HEK293 (cell line): ENCODE measurements around the gene DDB1.
A peak's percentile ranks its signal among the peaks of the same experiment; 100 is the strongest.

ENCODE experiments used
- CTCF ChIA-PET: fragments of 350-600 bp; formaldehyde crosslinking; extraction: SDS; loops from one replicate; lab custom pipeline; 2021; ENCODE audit warnings: antibody characterized with exemption; lab: Yijun Ruan, JAX
- POLR2A ChIA-PET: fragments of 300-600 bp; formaldehyde crosslinking; extraction: SDS; loops from one replicate; lab custom pipeline; 2020; ENCODE audit warnings: antibody characterized with exemption, inconsistent platforms; lab: Yijun Ruan, JAX
- H3K27ac ChIP-seq: fragments of 200-500 bp; sonication (Bioruptor generic); 2 replicates; pipeline ENCODE4 v1.5.1; 2014; ENCODE audit warnings: low read depth, low read length, control low read depth, inconsistent platforms; ENCODE audit errors: extremely low read depth
- H3K36me3 ChIP-seq, 2 experiments: fragments of 200-500 bp in 1 of 2; sonication (Bioruptor generic) in 1 of 2; 1 replicate in 1 of 2; 2 replicates in 1 of 2; pipeline ENCODE4 v1.5.1; 2014 to 2017; ENCODE audit warnings: inconsistent platforms in 2 of 2, low read length in 2 of 2; ENCODE audit not compliant: control insufficient read depth in 2 of 2, insufficient read depth in 1 of 2
- H3K4me1 ChIP-seq: fragments of 200-500 bp; sonication (Bioruptor generic); 2 replicates; pipeline ENCODE4 v1.5.1; 2014; ENCODE audit warnings: mild to moderate bottlenecking, low read length, inconsistent platforms; ENCODE audit not compliant: control insufficient read depth, insufficient read depth
- H3K4me3 ChIP-seq: 2 replicates; pipeline ENCODE4 v1.5.1; 2011; ENCODE audit warnings: low read depth, mild to moderate bottlenecking, control low read depth, low read length, moderate library complexity
- H3K9me3 ChIP-seq: fragments of 200-500 bp; sonication (Bioruptor generic); 2 replicates; pipeline ENCODE4 v1.5.1; 2014; ENCODE audit warnings: low read depth, low read length, inconsistent platforms; ENCODE audit not compliant: control insufficient read depth, insufficient read depth
- SALL2 ChIP-seq: fragments of 450-650 bp; formaldehyde crosslinking; IDR thresholded peaks from 2 replicates; pipeline ENCODE4 v1.5.0; 2017; ENCODE audit warnings: missing biosample characterization, mild to moderate bottlenecking, missing genetic modification characterization, borderline replicate concordance
- TSHZ1 ChIP-seq: fragments of 450-650 bp; formaldehyde crosslinking; IDR thresholded peaks from 2 replicates; pipeline ENCODE4 v1.5.1; 2016; ENCODE audit warnings: missing biosample characterization, missing genetic modification characterization, borderline replicate concordance
- WT1 ChIP-seq: fragments of 450-650 bp; formaldehyde crosslinking; IDR thresholded peaks from 2 replicates; pipeline ENCODE4 v1.5.1; 2016; ENCODE audit warnings: missing biosample characterization, missing genetic modification characterization
- YY1 ChIP-seq: fragments of 450-650 bp; formaldehyde crosslinking; IDR thresholded peaks from 2 replicates; pipeline ENCODE4 v1.5.1; 2018; ENCODE audit warnings: missing biosample characterization, missing genetic modification characterization
- ZBTB10 ChIP-seq: fragments of 450-650 bp; formaldehyde crosslinking; IDR thresholded peaks from 2 replicates; pipeline ENCODE4 v1.5.1; 2016; ENCODE audit warnings: missing biosample characterization, missing genetic modification characterization
- ZBTB17 ChIP-seq: fragments of 450-650 bp; formaldehyde crosslinking; IDR thresholded peaks from 2 replicates; pipeline ENCODE4 v1.5.1; 2016; ENCODE audit warnings: missing biosample characterization, missing genetic modification characterization
- ZBTB20 ChIP-seq: fragments of 450-650 bp; formaldehyde crosslinking; IDR thresholded peaks from 2 replicates; pipeline ENCODE4 v1.5.1; 2016; ENCODE audit warnings: missing biosample characterization, missing genetic modification characterization
- ZEB2 ChIP-seq: fragments of 450-650 bp; formaldehyde crosslinking; IDR thresholded peaks from 2 replicates; pipeline ENCODE4 v1.5.1; 2016; ENCODE audit warnings: missing biosample characterization, missing genetic modification characterization
- ZNF133 ChIP-seq: fragments of 450-650 bp; formaldehyde crosslinking; IDR thresholded peaks from 2 replicates; pipeline ENCODE4 v1.5.1; 2016; ENCODE audit warnings: missing biosample characterization, missing genetic modification characterization
- ZNF155 ChIP-seq: fragments of 450-650 bp; formaldehyde crosslinking; IDR thresholded peaks from 2 replicates; pipeline ENCODE4 v1.5.1; 2016; ENCODE audit warnings: missing biosample characterization, missing genetic modification characterization
- ZNF157 ChIP-seq: fragments of 450-650 bp; formaldehyde crosslinking; IDR thresholded peaks from 2 replicates; pipeline ENCODE4 v1.5.1; 2016; ENCODE audit warnings: missing biosample characterization, missing genetic modification characterization
- ZNF202 ChIP-seq: fragments of 450-650 bp; formaldehyde crosslinking; IDR thresholded peaks from 2 replicates; pipeline ENCODE4 v1.5.1; 2016; ENCODE audit warnings: missing biosample characterization, missing genetic modification characterization, borderline replicate concordance
- ZNF302 ChIP-seq: fragments of 450-650 bp; formaldehyde crosslinking; IDR thresholded peaks from 2 replicates; pipeline ENCODE4 v1.5.1; 2016; ENCODE audit warnings: missing biosample characterization, missing genetic modification characterization, low read depth
- ZNF335 ChIP-seq: fragments of 450-650 bp; formaldehyde crosslinking; conservative IDR thresholded peaks from 2 replicates; pipeline ENCODE4 v1.5.1; 2016; ENCODE audit warnings: missing biosample characterization, missing genetic modification characterization
- ZNF416 ChIP-seq: fragments of 450-650 bp; formaldehyde crosslinking; IDR thresholded peaks from 2 replicates; pipeline ENCODE4 v1.5.1; 2016; ENCODE audit warnings: missing biosample characterization, missing genetic modification characterization
- ZNF426 ChIP-seq: fragments of 450-650 bp; formaldehyde crosslinking; IDR thresholded peaks from 2 replicates; pipeline ENCODE4 v1.5.1; 2017; ENCODE audit warnings: missing biosample characterization, missing genetic modification characterization, mild to moderate bottlenecking, inconsistent platforms, moderate library complexity
- ZNF510 ChIP-seq: fragments of 450-650 bp; formaldehyde crosslinking; IDR thresholded peaks from 2 replicates; pipeline ENCODE4 v1.5.1; 2018; ENCODE audit warnings: mild to moderate bottlenecking, missing genetic modification characterization, missing biosample characterization; ENCODE audit not compliant: insufficient replicate concordance
- ZNF548 ChIP-seq: fragments of 450-650 bp; formaldehyde crosslinking; IDR thresholded peaks from 2 replicates; pipeline ENCODE4 v1.5.1; 2016; ENCODE audit warnings: missing biosample characterization, missing genetic modification characterization
- ZNF558 ChIP-seq: fragments of 450-650 bp; formaldehyde crosslinking; IDR thresholded peaks from 2 replicates; pipeline ENCODE4 v1.5.1; 2016; ENCODE audit warnings: missing biosample characterization, missing genetic modification characterization
- ZNF560 ChIP-seq: fragments of 450-650 bp; formaldehyde crosslinking; IDR thresholded peaks from 2 replicates; pipeline ENCODE4 v1.5.1; 2017; ENCODE audit warnings: missing biosample characterization, missing genetic modification characterization, borderline replicate concordance
- ZNF610 ChIP-seq: fragments of 450-650 bp; formaldehyde crosslinking; IDR thresholded peaks from 2 replicates; pipeline ENCODE4 v1.5.1; 2016; ENCODE audit warnings: missing biosample characterization, missing genetic modification characterization, borderline replicate concordance
- ZNF623 ChIP-seq: fragments of 450-650 bp; formaldehyde crosslinking; IDR thresholded peaks from 2 replicates; pipeline ENCODE4 v1.5.1; 2016; ENCODE audit warnings: missing biosample characterization, missing genetic modification characterization
- ZNF639 ChIP-seq: fragments of 450-650 bp; formaldehyde crosslinking; IDR thresholded peaks from 2 replicates; pipeline ENCODE4 v1.5.1; 2016; ENCODE audit warnings: missing biosample characterization, missing genetic modification characterization
- ZNF654 ChIP-seq: fragments of 450-650 bp; formaldehyde crosslinking; IDR thresholded peaks from 2 replicates; pipeline ENCODE4 v1.5.1; 2016; ENCODE audit warnings: low read depth, missing biosample characterization, missing genetic modification characterization
- ZNF707 ChIP-seq: fragments of 450-650 bp; formaldehyde crosslinking; IDR thresholded peaks from 2 replicates; pipeline ENCODE4 v1.5.1; 2016; ENCODE audit warnings: missing biosample characterization, missing genetic modification characterization
- ZNF747 ChIP-seq: fragments of 450-650 bp; formaldehyde crosslinking; IDR thresholded peaks from 2 replicates; pipeline ENCODE4 v1.5.1; 2016; ENCODE audit warnings: missing biosample characterization, missing genetic modification characterization
- ZNF777 ChIP-seq: fragments of 450-650 bp; formaldehyde crosslinking; IDR thresholded peaks from 2 replicates; pipeline ENCODE4 v1.5.1; 2017; ENCODE audit warnings: missing biosample characterization, missing genetic modification characterization, borderline replicate concordance

DDB1 gene

DNA sequence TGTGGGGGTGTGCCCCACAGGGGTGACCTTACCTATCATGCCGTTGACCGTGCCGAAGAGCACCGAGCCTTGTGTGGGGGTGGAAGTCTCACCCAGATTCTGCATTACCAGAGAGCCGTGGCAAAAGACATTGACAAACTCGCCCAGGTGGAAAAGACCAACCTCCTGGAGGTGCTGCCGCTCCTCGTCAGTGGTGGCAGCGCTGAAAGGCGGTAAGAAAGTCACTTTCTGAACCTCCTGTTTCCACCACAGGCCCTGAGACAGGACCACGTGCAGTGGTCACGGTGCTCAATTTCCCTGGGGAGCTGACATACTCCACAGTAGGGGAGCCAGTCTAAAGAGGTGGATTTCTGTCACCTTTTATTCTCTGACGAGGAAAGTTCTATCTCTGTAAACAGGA, 30.4 kb downstream of the DDB1 start (continued):
- TF ChIP-seq ZBTB10 (tag by site-specific recombination) (no peak), WT1 (tag by site-specific recombination) (no peak), ZNF426 (tag by site-specific recombination) (no peak), ZNF623 (tag by site-specific recombination) (no peak), ZNF157 (tag by site-specific recombination) (no peak), ZNF548 (tag by site-specific recombination) (no peak)

GRCh38 chr11:61298663-61299244, 34.2 kb downstream of the DDB1 start:
- no peaks in the 10 kb centered on the region for H3K9me3 ChIP-seq
- H3K4me1 ChIP-seq: no peaks in the 10 kb centered on the region; the same call in 1 of the 2 replicates
- ChIA-PET POLR2A (interaction anchor here (2.1 kb wide), 1 partner anchor 63 kb away, joined by 5 read pairs; the partner anchor contains the start of genes CYB561A3 and TMEM138), CTCF (interaction anchor here (0.6 to 1.5 kb wide), 4 partner anchors 38 to 132 kb away, joined by 3 to 4 read pairs (median 3); no protein-coding TSS in a partner anchor)
- H3K36me3 ChIP-seq: peaks cover 5 to 70% of the 10 kb centered on the region in 2 experiments; a peak in 2 of 3 replicates
- H3K27ac ChIP-seq: no peak overlapping the region
- no peak for TF ChIP-seq ZNF610
- TF ChIP-seq ZNF133 (tag by site-specific recombination): no peak
- no peak for TF ChIP-seq ZNF777
- H3K4me3 ChIP-seq: no peak overlapping the region

DNA sequence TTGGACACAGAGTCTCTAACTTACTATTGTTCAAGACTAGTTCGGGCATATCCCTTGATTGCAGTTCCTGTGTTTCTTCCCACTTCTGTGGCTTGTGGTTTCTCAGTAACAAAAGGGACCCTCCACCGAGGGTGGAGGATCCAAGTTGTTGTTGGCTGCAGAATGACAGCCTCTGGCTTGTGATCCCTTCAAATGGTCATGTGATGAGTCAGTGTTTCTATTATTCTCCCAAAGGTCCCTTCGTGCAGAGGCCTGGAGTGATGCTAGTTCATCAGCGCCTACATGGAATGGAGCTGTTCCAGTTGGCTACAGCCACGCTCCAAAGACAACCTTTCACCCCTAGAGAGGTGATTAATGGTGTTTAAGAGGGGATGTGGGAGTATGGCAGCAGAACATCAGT, 35.2 kb downstream of the DDB1 start:
- H3K27ac ChIP-seq: peak overlapping the region; percentile 25; the same call in 1 of the 2 replicates
- no peak overlapping the region for H3K4me3 ChIP-seq
- H3K36me3 ChIP-seq: peaks cover 5 to 60% of the 10 kb centered on the region in 2 experiments; a peak in 2 of 3 replicates
- POLR2A ChIA-PET: interaction anchor here (0.6 kb wide), 1 partner anchor 36 kb away, joined by 3 read pairs; no protein-coding TSS in a partner anchor
- no peaks in the 10 kb centered on the region for H3K9me3 ChIP-seq
- no peaks in the 10 kb centered on the region; the same call in 1 of the 2 replicates for H3K4me1 ChIP-seq
- CTCF ChIA-PET: interaction anchor here (0.7 to 1.5 kb wide), 3 partner anchors 9 to 39 kb away, joined by 3 read pairs; no protein-coding TSS in a partner anchor
- TF ChIP-seq ZNF558 (no peak), ZNF302 (tag by site-specific recombination) (no peak), ZNF654 (tag by site-specific recombination) (no peak), ZNF639 (tag by site-specific recombination) (no peak), SALL2 (tag by site-specific recombination) (no peak), ZNF202 (tag by site-specific recombination) (no peak), ZNF707 (tag by site-specific recombination) (no peak), ZNF560 (no peak), ZNF510 (tag by site-specific recombination) (no peak), ZNF155 (tag by site-specific recombination) (no peak), YY1 (tag by site-specific recombination) (no peak), ZEB2 (tag by site-specific recombination) (no peak), ZBTB20 (tag by site-specific recombination) (0 out of 2 replicates have a peak, but pooled peaks have one; percentile 20), ZNF335 (tag by site-specific recombination) (no peak), ZNF747 (no peak), TSHZ1 (no peak), ZNF416 (tag by site-specific recombination) (no peak), ZNF133 (tag by site-specific recombination) (no peak), ZBTB17 (tag by site-specific recombination) (no peak)
